Adipocyte (in vitro differentiated cells): ENCODE measurements around the gene ZNF746.

ENCODE experiments used
- DNase-seq: peaks from one replicate; pipeline ENCODE4 v3.0.0-alpha.2; 2015; ENCODE audit warnings: low read depth
- H3K27me3 ChIP-seq: replicated peaks from 2 replicates; pipeline ENCODE4 v1.7.0; 2013; ENCODE audit warnings: mild to moderate bottlenecking, low read length, moderate library complexity; ENCODE audit not compliant: control insufficient read depth, insufficient read depth
- H3K36me3 ChIP-seq: 2 replicates; pipeline ENCODE4 v1.7.0; 2013; ENCODE audit warnings: low read length, mild to moderate bottlenecking, moderate library complexity; ENCODE audit not compliant: control insufficient read depth, insufficient read depth, severe bottlenecking
- H3K4me1 ChIP-seq: 2 replicates; pipeline ENCODE4 v1.7.0; 2013; ENCODE audit warnings: mild to moderate bottlenecking, low read length, moderate library complexity; ENCODE audit not compliant: control insufficient read depth, insufficient read depth
- H3K4me3 ChIP-seq: 2 replicates; pipeline ENCODE4 v1.7.0; 2013; ENCODE audit warnings: mild to moderate bottlenecking, low read length, moderate library complexity
- H3K9ac ChIP-seq: 2 replicates; pipeline ENCODE4 v1.7.0; 2013; ENCODE audit warnings: mild to moderate bottlenecking, low read length, moderate library complexity
- H3K9me3 ChIP-seq: 2 replicates; pipeline ENCODE4 v1.7.0; 2013; ENCODE audit warnings: mild to moderate bottlenecking, low read length, moderate library complexity; ENCODE audit not compliant: control insufficient read depth

ZNF746 gene

GRCh38 chr7:149440222-149440621, 57.4 kb downstream of the ZNF746 start:
- Histone ChIP-seq H3K36me3 (peaks cover 54% of the 10 kb centered on the region), H3K4me1 (no peaks in the 10 kb centered on the region), H3K4me3 (no peak overlapping the region), H3K9me3 (no peaks in the 10 kb centered on the region), H3K9ac (no peak overlapping the region), H3K27me3 (no peaks in the 10 kb centered on the region)
- no peak for DNase-seq

DNA sequence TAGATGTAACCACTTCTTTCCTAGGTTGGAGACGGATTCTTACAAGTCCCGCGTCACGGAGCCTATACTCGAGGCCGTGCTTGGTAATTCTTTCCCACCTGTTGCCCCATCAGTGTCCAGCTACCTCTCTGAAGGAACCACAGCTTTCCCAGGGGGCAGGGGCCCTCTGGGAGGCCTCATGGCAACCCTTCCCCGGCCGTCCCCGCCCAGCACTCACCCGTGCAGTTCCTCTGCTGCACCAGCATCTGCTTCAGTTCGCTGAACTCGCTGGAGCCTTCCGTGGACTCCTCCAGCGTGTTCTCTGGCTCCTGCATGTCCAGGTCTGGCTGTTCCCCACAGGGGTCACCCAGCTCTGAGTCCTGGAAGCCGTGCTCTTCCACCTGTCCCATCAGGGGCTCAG, 61.3 kb downstream of the ZNF746 start:
- Histone ChIP-seq H3K9ac (no peak overlapping the region), H3K27me3 (no peaks in the 10 kb centered on the region), H3K4me1 (no peaks in the 10 kb centered on the region), H3K36me3 (peaks cover 63% of the 10 kb centered on the region), H3K9me3 (no peaks in the 10 kb centered on the region), H3K4me3 (no peak overlapping the region)
- DNase-seq: no peak

DNA sequence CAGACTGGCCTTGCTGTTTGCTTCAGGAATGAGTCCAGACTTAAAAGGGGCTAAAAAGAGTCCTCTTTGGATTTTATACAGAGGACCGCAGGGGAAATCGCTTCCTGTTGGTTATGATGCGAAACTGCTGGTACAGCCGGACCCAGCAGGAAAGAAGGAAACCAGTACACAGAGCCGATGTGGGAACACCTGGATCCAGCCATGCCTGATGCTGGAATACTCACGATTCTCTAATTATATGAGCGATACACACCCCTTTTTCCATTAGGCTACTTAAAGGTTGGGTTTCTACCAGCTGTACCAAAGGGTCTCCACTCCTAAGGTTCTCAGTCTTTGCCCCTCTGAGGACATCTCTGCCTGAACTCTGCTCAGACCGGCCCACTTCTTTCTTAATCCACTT, 64.5 kb downstream of the ZNF746 start:
- no peaks in the 10 kb centered on the region for H3K27me3 ChIP-seq
- no peaks in the 10 kb centered on the region for H3K4me1 ChIP-seq
- peaks cover 46% of the 10 kb centered on the region for H3K36me3 ChIP-seq
- H3K9ac ChIP-seq: no peak overlapping the region
- H3K9me3 ChIP-seq: no peaks in the 10 kb centered on the region
- H3K4me3 ChIP-seq: no peak overlapping the region
- DNase-seq: no peak

DNA sequence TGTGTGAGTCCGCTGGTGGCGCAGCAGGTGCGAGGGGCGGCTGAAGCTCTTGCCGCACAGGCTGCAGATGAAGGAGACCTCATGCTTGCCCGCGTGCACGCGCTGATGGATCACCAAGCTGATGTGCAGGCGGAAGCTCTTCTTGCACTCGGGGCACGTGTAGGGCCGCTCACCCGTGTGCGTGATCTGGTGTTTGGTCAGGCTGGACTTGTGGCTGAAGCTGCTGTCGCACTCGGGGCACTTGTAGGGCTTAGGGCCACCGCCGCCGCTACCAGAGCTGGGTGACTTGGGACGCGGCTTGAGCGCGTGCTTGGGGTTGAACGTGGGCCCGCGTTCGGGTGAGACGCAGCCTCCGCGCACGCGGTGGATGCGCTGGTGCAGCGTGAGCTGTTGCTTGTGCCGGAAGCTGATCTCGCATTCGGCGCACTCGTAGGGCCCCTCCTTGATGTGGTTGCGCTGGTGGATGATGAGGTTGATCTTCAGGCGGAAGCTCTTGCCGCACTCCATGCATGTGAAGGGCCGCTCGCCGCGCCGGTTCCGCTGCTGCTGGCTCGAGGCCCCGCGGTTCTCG, 65.4 kb downstream of the ZNF746 start:
- DNase-seq: no peak
- H3K27me3 ChIP-seq: no peaks in the 10 kb centered on the region
- no peak overlapping the region for H3K4me3 ChIP-seq
- H3K4me1 ChIP-seq: no peaks in the 10 kb centered on the region
- no peaks in the 10 kb centered on the region for H3K9me3 ChIP-seq
- H3K36me3 ChIP-seq: peaks cover 45% of the 10 kb centered on the region
- no peak overlapping the region for H3K9ac ChIP-seq

GRCh38 chr7:149431486-149432120, 66.0 kb downstream of the ZNF746 start:
- H3K36me3 ChIP-seq: peaks cover 43% of the 10 kb centered on the region
- H3K27me3 ChIP-seq: no peaks in the 10 kb centered on the region
- no peaks in the 10 kb centered on the region for H3K9me3 ChIP-seq
- no peak overlapping the region for H3K4me3 ChIP-seq
- no peaks in the 10 kb centered on the region for H3K4me1 ChIP-seq
- DNase-seq: no peak
- H3K9ac ChIP-seq: no peak overlapping the region

DNA sequence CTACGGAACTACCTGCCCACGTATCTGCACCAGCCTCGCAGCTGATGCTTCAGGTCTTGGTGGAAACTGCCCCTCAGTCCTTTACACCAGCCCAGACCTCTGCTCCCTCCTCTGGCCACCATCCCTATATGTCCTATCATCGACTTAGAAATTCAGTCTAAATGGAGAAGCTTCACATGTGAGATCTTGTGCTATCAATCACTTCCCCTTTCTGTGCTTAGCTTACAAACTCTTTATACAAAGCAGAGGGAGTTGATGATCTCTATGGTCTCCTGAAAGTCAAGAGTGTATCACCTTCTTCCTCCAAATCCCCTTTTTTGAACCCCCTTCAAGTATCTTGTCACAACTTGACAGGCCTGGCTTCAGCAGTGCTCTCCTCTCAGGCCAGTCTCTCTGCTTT, 67.4 kb downstream of the ZNF746 start:
- Histone ChIP-seq H3K9me3 (no peaks in the 10 kb centered on the region), H3K4me3 (no peak overlapping the region), H3K27me3 (no peaks in the 10 kb centered on the region), H3K4me1 (no peaks in the 10 kb centered on the region), H3K9ac (no peak overlapping the region), H3K36me3 (peaks cover 29% of the 10 kb centered on the region)
- DNase-seq: no peak

DNA sequence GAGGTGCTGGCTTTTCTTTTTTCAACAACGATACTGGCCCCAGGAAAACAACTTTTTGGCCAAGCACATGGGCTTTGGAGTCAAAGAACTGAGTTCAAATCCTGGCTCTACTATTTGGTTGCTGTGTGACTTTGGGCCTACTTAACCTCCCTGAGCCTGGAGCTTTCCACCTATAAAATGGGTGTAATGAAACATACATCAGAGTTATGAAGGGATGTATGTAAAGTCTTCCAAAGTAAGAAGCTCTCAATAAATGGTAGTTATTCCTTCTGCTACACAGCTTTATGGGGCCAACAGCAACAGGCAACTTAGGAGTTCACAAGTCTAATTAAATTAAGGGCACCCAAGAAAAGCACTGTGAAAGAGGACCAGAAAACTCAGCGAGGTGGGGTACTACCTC, 69.7 kb downstream of the ZNF746 start:
- Histone ChIP-seq H3K4me3 (no peak overlapping the region), H3K27me3 (no peaks in the 10 kb centered on the region), H3K9ac (no peak overlapping the region), H3K9me3 (no peaks in the 10 kb centered on the region), H3K36me3 (peaks cover 15% of the 10 kb centered on the region), H3K4me1 (peaks cover 3% of the 10 kb centered on the region)
- DNase-seq: no peak

DNA sequence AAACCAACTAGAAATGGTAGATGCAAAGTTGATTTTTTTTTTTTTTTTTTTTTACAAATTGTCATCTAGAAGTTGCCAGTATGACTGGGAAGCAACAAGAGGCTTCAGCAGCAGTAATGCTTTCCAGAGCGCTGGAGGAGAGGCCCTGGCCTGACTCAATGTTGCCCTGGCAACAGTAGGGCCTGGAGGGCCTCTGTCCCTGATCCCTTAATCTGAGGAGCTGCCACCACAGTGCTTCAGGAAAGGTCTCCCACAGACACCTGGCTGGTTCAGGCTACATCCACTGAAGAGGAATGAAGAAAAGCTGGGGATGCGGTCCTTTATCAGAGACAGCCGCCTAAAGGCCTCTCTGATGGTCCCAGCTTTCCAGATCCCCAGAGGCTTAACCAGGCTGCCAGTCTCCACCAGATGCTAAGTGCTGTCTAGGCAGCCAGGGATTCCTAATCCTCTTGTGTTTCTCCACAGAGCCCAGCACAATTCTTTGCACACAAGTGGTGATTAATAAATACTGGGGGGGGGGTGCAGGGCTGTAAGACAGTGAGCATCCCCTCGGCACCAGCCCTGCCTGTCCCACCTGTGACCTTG, 70.4 kb downstream of the ZNF746 start:
- peaks cover 3% of the 10 kb centered on the region for H3K4me1 ChIP-seq
- H3K4me3 ChIP-seq: no peak overlapping the region
- DNase-seq: peak; percentile 25
- H3K9me3 ChIP-seq: no peaks in the 10 kb centered on the region
- no peaks in the 10 kb centered on the region for H3K27me3 ChIP-seq
- no peak overlapping the region for H3K9ac ChIP-seq
- peaks cover 9% of the 10 kb centered on the region for H3K36me3 ChIP-seq

DNA sequence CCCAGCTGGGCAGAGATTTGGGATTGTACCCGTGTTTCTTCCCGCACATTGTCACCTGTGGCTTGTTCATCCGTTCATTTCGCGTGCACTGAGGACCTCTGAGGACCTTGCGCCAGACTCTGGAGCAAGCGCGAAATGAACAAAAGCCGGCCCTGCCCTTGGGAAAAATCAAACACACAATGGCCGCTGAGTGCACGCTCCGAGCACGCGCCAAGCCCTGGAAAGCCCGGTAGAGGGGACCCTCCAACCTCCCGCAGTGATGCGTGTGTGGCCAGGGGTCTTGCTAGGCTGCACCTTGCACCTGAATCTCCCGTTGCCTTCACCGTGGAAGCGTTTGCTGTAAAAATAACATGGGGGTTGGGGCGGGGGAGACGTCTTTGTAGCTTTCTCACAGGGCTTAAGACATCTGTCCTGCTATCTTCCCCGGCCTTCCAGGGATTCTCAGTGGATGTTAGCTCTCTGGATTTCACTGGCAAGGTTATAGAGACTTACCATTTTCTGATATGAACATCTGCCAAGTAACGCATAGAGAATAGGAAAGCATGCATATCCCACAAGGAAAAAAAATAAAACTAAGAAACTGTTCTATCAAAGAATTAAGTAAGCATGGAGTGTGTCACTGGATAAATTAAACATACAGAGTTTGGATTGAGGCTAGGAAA, 74.0 kb downstream of the ZNF746 start:
- peaks cover 3% of the 10 kb centered on the region for H3K4me1 ChIP-seq
- DNase-seq: no peak
- no peaks in the 10 kb centered on the region for H3K27me3 ChIP-seq
- no peaks in the 10 kb centered on the region for H3K9me3 ChIP-seq
- peak overlapping the region; percentile 73 for H3K4me3 ChIP-seq
- peak overlapping the region; percentile 67 for H3K9ac ChIP-seq
- no peaks in the 10 kb centered on the region for H3K36me3 ChIP-seq

GRCh38 chr7:149422914-149423301, 74.7 kb downstream of the ZNF746 start:
- H3K9ac ChIP-seq: peak overlapping the region; percentile 67
- no peak for DNase-seq
- H3K4me1 ChIP-seq: peaks cover 3% of the 10 kb centered on the region
- no peaks in the 10 kb centered on the region for H3K9me3 ChIP-seq
- no peaks in the 10 kb centered on the region for H3K27me3 ChIP-seq
- peak overlapping the region; percentile 73 for H3K4me3 ChIP-seq
- H3K36me3 ChIP-seq: no peaks in the 10 kb centered on the region
